ENCODE data around the gene PFKFB3.

Gene PFKFB3

DNA sequence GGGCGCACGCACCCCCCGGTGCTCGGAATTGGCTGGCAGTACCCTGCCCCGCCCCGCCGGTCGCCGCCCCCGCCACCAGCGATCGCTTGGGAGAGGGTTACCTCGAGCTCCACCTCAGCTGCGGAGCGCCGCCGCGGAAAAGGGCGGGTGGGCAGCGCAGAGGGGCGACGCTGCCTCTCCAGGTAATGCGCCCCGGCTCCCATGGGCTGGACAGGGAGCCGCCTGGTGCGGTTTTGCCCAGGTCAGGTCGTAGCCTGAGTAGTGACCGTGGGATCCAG lies 1.3 kb downstream of the PFKFB3 start (continued):
- TF ChIP-seq, protein P1, sequence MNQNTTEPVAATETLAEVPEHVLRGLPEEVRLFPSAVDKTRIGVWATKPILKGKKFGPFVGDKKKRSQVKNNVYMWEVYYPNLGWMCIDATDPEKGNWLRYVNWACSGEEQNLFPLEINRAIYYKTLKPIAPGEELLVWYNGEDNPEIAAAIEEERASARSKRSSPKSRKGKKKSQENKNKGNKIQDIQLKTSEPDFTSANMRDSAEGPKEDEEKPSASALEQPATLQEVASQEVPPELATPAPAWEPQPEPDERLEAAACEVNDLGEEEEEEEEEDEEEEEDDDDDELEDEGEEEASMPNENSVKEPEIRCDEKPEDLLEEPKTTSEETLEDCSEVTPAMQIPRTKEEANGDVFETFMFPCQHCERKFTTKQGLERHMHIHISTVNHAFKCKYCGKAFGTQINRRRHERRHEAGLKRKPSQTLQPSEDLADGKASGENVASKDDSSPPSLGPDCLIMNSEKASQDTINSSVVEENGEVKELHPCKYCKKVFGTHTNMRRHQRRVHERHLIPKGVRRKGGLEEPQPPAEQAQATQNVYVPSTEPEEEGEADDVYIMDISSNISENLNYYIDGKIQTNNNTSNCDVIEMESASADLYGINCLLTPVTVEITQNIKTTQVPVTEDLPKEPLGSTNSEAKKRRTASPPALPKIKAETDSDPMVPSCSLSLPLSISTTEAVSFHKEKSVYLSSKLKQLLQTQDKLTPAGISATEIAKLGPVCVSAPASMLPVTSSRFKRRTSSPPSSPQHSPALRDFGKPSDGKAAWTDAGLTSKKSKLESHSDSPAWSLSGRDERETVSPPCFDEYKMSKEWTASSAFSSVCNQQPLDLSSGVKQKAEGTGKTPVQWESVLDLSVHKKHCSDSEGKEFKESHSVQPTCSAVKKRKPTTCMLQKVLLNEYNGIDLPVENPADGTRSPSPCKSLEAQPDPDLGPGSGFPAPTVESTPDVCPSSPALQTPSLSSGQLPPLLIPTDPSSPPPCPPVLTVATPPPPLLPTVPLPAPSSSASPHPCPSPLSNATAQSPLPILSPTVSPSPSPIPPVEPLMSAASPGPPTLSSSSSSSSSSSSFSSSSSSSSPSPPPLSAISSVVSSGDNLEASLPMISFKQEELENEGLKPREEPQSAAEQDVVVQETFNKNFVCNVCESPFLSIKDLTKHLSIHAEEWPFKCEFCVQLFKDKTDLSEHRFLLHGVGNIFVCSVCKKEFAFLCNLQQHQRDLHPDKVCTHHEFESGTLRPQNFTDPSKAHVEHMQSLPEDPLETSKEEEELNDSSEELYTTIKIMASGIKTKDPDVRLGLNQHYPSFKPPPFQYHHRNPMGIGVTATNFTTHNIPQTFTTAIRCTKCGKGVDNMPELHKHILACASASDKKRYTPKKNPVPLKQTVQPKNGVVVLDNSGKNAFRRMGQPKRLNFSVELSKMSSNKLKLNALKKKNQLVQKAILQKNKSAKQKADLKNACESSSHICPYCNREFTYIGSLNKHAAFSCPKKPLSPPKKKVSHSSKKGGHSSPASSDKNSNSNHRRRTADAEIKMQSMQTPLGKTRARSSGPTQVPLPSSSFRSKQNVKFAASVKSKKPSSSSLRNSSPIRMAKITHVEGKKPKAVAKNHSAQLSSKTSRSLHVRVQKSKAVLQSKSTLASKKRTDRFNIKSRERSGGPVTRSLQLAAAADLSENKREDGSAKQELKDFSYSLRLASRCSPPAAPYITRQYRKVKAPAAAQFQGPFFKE (tag by site-specific recombination; IDR thresholded peaks at IDR 0.05; ENCODE audit: borderline replicate concordance): no peak
- TF ChIP-seq EGR2 (tag by site-specific recombination; IDR thresholded peaks at IDR 0.05; ENCODE audit: low read depth) (peak; percentile 39; the same call in 1 of the 2 replicates), ZNF10 (tag by site-specific recombination; IDR thresholded peaks at IDR 0.05) (no peak), ZNF561 (tag by site-specific recombination; IDR thresholded peaks at IDR 0.05; ENCODE audit: borderline replicate concordance) (no peak), YY2 (tag by site-specific recombination; IDR thresholded peaks at IDR 0.05) (no peak), ZNF394 (tag by site-specific recombination; IDR thresholded peaks at IDR 0.05; ENCODE audit: borderline replicate concordance) (no peak), SP2 (tag by site-specific recombination; IDR thresholded peaks at IDR 0.05) (peak; percentile 55), ZNF544 (tag by site-specific recombination; IDR thresholded peaks at IDR 0.05) (no peak), ZBTB7A (tag by site-specific recombination; IDR thresholded peaks at IDR 0.05; ENCODE audit: low read depth) (no peak), HOXA7 (CRISPR knock-in tag; IDR thresholded peaks at IDR 0.05; ENCODE audit: borderline replicate concordance) (no peak), ZNF121 (tag by site-specific recombination; IDR thresholded peaks at IDR 0.05) (no peak)
- TF ChIP-seq, protein P2, sequence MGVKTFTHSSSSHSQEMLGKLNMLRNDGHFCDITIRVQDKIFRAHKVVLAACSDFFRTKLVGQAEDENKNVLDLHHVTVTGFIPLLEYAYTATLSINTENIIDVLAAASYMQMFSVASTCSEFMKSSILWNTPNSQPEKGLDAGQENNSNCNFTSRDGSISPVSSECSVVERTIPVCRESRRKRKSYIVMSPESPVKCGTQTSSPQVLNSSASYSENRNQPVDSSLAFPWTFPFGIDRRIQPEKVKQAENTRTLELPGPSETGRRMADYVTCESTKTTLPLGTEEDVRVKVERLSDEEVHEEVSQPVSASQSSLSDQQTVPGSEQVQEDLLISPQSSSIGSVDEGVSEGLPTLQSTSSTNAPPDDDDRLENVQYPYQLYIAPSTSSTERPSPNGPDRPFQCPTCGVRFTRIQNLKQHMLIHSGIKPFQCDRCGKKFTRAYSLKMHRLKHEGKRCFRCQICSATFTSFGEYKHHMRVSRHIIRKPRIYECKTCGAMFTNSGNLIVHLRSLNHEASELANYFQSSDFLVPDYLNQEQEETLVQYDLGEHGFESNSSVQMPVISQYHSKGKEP (tag by site-specific recombination; IDR thresholded peaks at IDR 0.05): no peak
- TF ChIP-seq, protein P3, sequence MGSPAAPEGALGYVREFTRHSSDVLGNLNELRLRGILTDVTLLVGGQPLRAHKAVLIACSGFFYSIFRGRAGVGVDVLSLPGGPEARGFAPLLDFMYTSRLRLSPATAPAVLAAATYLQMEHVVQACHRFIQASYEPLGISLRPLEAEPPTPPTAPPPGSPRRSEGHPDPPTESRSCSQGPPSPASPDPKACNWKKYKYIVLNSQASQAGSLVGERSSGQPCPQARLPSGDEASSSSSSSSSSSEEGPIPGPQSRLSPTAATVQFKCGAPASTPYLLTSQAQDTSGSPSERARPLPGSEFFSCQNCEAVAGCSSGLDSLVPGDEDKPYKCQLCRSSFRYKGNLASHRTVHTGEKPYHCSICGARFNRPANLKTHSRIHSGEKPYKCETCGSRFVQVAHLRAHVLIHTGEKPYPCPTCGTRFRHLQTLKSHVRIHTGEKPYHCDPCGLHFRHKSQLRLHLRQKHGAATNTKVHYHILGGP (tag by site-specific recombination; IDR thresholded peaks at IDR 0.05): no peak

DNA sequence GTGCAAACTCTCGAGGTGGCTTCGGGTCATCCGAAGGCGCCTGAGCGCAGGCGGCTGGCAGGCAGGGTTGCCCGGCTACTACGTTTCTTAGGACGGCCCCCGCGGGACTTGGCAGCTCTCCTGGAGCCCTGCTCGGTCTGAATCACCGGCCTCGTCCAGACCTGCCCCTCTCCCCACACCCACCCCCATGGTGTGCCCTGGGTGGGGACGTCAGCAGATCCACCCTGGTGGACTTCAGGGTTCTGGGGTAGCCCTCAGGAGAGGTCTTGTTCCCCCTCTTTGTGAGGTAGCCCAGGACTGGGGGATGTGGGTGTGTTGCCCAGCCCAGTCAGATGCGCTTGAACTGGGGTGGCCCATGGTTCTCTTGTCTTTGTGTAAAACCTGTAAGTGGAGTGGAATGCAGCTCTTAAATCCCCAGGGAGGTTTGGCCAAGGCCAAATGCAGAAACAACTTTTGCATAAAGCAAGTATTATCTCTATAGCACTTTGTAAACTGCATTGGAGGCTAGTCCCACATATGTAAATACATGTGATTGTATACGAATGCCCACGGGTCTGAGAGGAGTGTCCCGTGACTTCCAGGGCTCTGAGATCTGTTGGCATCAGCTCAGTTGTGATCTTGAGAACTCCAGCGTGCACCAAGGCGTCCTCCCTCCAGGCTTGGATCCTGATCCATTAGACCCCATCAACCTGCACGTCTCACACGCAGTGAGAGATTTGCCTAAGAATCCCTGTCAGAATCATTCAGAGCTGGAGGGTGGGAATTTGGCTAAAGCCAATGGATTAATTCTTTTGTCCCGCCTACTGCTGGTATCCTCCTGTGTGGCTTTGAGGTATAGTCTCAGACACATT lies 1.8 kb downstream of the PFKFB3 start:
- ChIA-PET POLR2A (interaction anchor here (1.1 to 5.1 kb wide), 2 partner anchors 41 to 196 kb away, joined by 3 to 92 read pairs; no protein-coding TSS in a partner anchor), CTCF (interaction anchor here (2.2 kb wide), 1 partner anchor 197 kb away, joined by 9 read pairs; no protein-coding TSS in a partner anchor)
- H3K4me1 ChIP-seq (ENCODE audit: control insufficient read depth, insufficient read depth, low read length): peaks cover 20% of the 10 kb centered on the region
- no peaks in the 10 kb centered on the region for H3K36me3 ChIP-seq (ENCODE audit: control insufficient read depth in 2 of 2, insufficient read depth in 1 of 2, low read length in 2 of 2)
- TF ChIP-seq ZNF2 (tag by site-specific recombination; IDR thresholded peaks at IDR 0.05) (no peak), ZNF777 (tag by site-specific recombination; IDR thresholded peaks at IDR 0.05; ENCODE audit: borderline replicate concordance) (no peak), ZXDB (tag by site-specific recombination; IDR thresholded peaks at IDR 0.05) (no peak), ZNF174 (tag by site-specific recombination; IDR thresholded peaks at IDR 0.05) (no peak), ZNF426 (tag by site-specific recombination; IDR thresholded peaks at IDR 0.05) (no peak), ZNF514 (tag by site-specific recombination; IDR thresholded peaks at IDR 0.05) (no peak)
- TF ChIP-seq, protein P4, sequence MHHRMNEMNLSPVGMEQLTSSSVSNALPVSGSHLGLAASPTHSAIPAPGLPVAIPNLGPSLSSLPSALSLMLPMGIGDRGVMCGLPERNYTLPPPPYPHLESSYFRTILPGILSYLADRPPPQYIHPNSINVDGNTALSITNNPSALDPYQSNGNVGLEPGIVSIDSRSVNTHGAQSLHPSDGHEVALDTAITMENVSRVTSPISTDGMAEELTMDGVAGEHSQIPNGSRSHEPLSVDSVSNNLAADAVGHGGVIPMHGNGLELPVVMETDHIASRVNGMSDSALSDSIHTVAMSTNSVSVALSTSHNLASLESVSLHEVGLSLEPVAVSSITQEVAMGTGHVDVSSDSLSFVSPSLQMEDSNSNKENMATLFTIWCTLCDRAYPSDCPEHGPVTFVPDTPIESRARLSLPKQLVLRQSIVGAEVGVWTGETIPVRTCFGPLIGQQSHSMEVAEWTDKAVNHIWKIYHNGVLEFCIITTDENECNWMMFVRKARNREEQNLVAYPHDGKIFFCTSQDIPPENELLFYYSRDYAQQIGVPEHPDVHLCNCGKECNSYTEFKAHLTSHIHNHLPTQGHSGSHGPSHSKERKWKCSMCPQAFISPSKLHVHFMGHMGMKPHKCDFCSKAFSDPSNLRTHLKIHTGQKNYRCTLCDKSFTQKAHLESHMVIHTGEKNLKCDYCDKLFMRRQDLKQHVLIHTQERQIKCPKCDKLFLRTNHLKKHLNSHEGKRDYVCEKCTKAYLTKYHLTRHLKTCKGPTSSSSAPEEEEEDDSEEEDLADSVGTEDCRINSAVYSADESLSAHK (tag by site-specific recombination; IDR thresholded peaks at IDR 0.05): no peak
- TF ChIP-seq, protein P3 (tag by site-specific recombination; IDR thresholded peaks at IDR 0.05): no peak
- TF ChIP-seq, protein P5, sequence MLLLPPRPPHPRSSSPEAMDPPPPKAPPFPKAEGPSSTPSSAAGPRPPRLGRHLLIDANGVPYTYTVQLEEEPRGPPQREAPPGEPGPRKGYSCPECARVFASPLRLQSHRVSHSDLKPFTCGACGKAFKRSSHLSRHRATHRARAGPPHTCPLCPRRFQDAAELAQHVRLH (tag by site-specific recombination; IDR thresholded peaks at IDR 0.05): no peak
- no peaks in the 10 kb centered on the region for H3K9me3 ChIP-seq (ENCODE audit: control insufficient read depth, insufficient read depth, low read depth, low read length)
- H3K27ac ChIP-seq (ENCODE audit: extremely low read depth, low read depth, low read length): no peak overlapping the region
- peak overlapping the region; percentile 62 for H3K4me3 ChIP-seq (ENCODE audit: low read depth, low read length)
